Keratinocyte (primary cell): ENCODE measurements around the gene GRK7. TPM values are rescaled to one million over a fixed set of nuclear protein-coding genes. Genes with fewer than 3 reads are reported as not detected.

ENCODE experiments used
- DNase-seq: peaks from one replicate; pipeline ENCODE4 v3.0.0-alpha.2; 2011; ENCODE audit warnings: low read depth, missing footprints, low spot score
- FAIRE-seq: peaks from 2 replicates; lab custom pipeline; 2011; peaks lifted over from hg19 to GRCh38; lab: Jason Lieb, UNC
- H2AFZ ChIP-seq: 2 replicates; pipeline ENCODE4 v1.6.0; 2012; ENCODE audit warnings: low read length, control low read depth, inconsistent platforms; ENCODE audit not compliant: control insufficient read depth
- H3K27ac ChIP-seq: 2 replicates; pipeline ENCODE4 v1.5.1; 2011; ENCODE audit warnings: low read length; ENCODE audit not compliant: control insufficient read depth, insufficient read depth
- H3K27me3 ChIP-seq: 3 replicates; pipeline ENCODE4 v1.6.0; 2011; ENCODE audit warnings: low read length; ENCODE audit not compliant: control insufficient read depth, insufficient read depth; ENCODE audit errors: extremely low read depth
- H3K36me3 ChIP-seq, 2 experiments: 2 replicates in 1 of 2; 3 replicates in 1 of 2; pipeline ENCODE4 v1.5.1; 2011; ENCODE audit warnings: low read length in 2 of 2, mild to moderate bottlenecking in 1 of 2; ENCODE audit not compliant: control insufficient read depth in 2 of 2, insufficient read depth in 2 of 2; ENCODE audit errors: extremely low read depth in 1 of 2
- H3K4me1 ChIP-seq: 3 replicates; pipeline ENCODE4 v1.5.1; 2011; ENCODE audit warnings: low read length; ENCODE audit not compliant: control insufficient read depth, insufficient read depth; ENCODE audit errors: extremely low read depth
- H3K4me2 ChIP-seq: 3 replicates; pipeline ENCODE4 v1.6.0; 2011; ENCODE audit warnings: low read depth, low read length; ENCODE audit not compliant: control insufficient read depth, insufficient read depth; ENCODE audit errors: extremely low read depth
- H3K4me3 ChIP-seq, 3 experiments: fragments of 200-600 bp in 1 of 3; sonication (generic) in 1 of 3; 2 replicates in 2 of 3; 3 replicates in 1 of 3; pipeline ENCODE4 v1.5.1; 2011 to 2016; ENCODE audit warnings: low read length in 3 of 3, mild to moderate bottlenecking in 3 of 3, control low read depth in 2 of 3, inconsistent platforms in 1 of 3, low read depth in 1 of 3, mixed read lengths in 1 of 3, mixed run types in 1 of 3, moderate library complexity in 1 of 3; ENCODE audit not compliant: control insufficient read depth in 2 of 3, insufficient read depth in 2 of 3; ENCODE audit errors: extremely low read depth in 1 of 3
- H3K79me2 ChIP-seq: 2 replicates; pipeline ENCODE4 v1.6.0; 2012; ENCODE audit warnings: low read length; ENCODE audit not compliant: control insufficient read depth, insufficient read depth
- H3K9ac ChIP-seq: 3 replicates; pipeline ENCODE4 v1.6.0; 2011; ENCODE audit warnings: low read length; ENCODE audit not compliant: control insufficient read depth, insufficient read depth; ENCODE audit errors: extremely low read depth
- H3K9me1 ChIP-seq: 3 replicates; pipeline ENCODE4 v1.6.0; 2011; ENCODE audit warnings: low read length; ENCODE audit not compliant: control insufficient read depth, insufficient read depth; ENCODE audit errors: extremely low read depth
- H3K9me3 ChIP-seq: 2 replicates; pipeline ENCODE4 v1.5.1; 2012; ENCODE audit warnings: low read depth, low read length; ENCODE audit not compliant: control insufficient read depth
- H4K20me1 ChIP-seq: 3 replicates; pipeline ENCODE4 v1.6.0; 2011; ENCODE audit warnings: low read length; ENCODE audit not compliant: control insufficient read depth, insufficient read depth; ENCODE audit errors: extremely low read depth
- EZH2 ChIP-seq: IDR thresholded peaks from one replicate; pipeline ENCODE4 v1.6.1; 2012; ENCODE audit warnings: inconsistent platforms, mild to moderate bottlenecking, low read length, moderate library complexity
- dilution Hi-C: fragments of 300-500 bp; cut with MboI; formaldehyde crosslinking; loops from one replicate; pipeline ENCODE4 v1.7.0; 2020; ENCODE audit warnings: low sequenced_read_pairs; ENCODE audit not compliant: extremely low pct_ligation_motif_present
- polyA plus RNA-seq, 5 experiments: library from polyadenylated mRNA; depleted of rRNA in 3 of 5; stranded (reverse) in 3 of 5; stranded (forward) in 1 of 5; unstranded in 1 of 5; fragments of >200 nt; gene quantifications; 1 replicate in 1 of 5; 2 replicates in 3 of 5; 3 replicates in 1 of 5; pipeline versions ENCODE4 v1.2.1 to v1.2.3, GENCODE V29; 2011 to 2012; ENCODE audit warnings: missing spikeins in 2 of 5, low read depth in 1 of 5, low replicate concordance in 1 of 5
- TF ChIP-seq, protein P1 (sequence below), 3 experiments: IDR thresholded peaks in 1 of 3; conservative IDR thresholded peaks in 1 of 3; optimal IDR thresholded peaks in 1 of 3; 2 replicates in 2 of 3; 3 replicates in 1 of 3; pipeline versions ENCODE3 to v1.5.1; 2011; ENCODE audit warnings: low read length in 3 of 3, mild to moderate bottlenecking in 3 of 3, moderate library complexity in 2 of 3, control low read depth in 1 of 3, inconsistent platforms in 1 of 3; ENCODE audit not compliant: insufficient read depth in 2 of 3; ENCODE audit errors: extremely low read depth in 1 of 3

GRK7 gene
- polyA plus RNA-seq, 1 donor (not counting 4 experiments of a cell fraction or from before 2014, with no cell fraction given): not detected

GRCh38 chr3:141735176-141735575 is 28.0 kb upstream of the GRK7 start:
- H4K20me1 ChIP-seq: no peaks in the 10 kb centered on the region
- peaks cover 4% of the 10 kb centered on the region for H3K4me1 ChIP-seq
- H2AFZ ChIP-seq: no peak overlapping the region
- TF ChIP-seq EZH2: no peak
- TF ChIP-seq, protein P1, sequence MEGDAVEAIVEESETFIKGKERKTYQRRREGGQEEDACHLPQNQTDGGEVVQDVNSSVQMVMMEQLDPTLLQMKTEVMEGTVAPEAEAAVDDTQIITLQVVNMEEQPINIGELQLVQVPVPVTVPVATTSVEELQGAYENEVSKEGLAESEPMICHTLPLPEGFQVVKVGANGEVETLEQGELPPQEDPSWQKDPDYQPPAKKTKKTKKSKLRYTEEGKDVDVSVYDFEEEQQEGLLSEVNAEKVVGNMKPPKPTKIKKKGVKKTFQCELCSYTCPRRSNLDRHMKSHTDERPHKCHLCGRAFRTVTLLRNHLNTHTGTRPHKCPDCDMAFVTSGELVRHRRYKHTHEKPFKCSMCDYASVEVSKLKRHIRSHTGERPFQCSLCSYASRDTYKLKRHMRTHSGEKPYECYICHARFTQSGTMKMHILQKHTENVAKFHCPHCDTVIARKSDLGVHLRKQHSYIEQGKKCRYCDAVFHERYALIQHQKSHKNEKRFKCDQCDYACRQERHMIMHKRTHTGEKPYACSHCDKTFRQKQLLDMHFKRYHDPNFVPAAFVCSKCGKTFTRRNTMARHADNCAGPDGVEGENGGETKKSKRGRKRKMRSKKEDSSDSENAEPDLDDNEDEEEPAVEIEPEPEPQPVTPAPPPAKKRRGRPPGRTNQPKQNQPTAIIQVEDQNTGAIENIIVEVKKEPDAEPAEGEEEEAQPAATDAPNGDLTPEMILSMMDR (optimal IDR thresholded peaks at IDR 0.05 in 1 of 3, IDR thresholded peaks at IDR 0.05 in 1 of 3, conservative IDR thresholded peaks at IDR 0.05 in 1 of 3; ENCODE audit: extremely low read depth in 1 of 3, insufficient read depth in 2 of 3, low read length in 3 of 3): no peak
- no peak overlapping the region for H3K27ac ChIP-seq
- no peak overlapping the region for H3K4me3 ChIP-seq
- no peak overlapping the region for H3K9ac ChIP-seq
- H3K79me2 ChIP-seq: peaks cover 21% of the 10 kb centered on the region
- H3K4me2 ChIP-seq: no peak overlapping the region
- H3K9me3 ChIP-seq: no peaks in the 10 kb centered on the region
- FAIRE-seq: no peak
- H3K27me3 ChIP-seq: no peaks in the 10 kb centered on the region
- no peak for DNase-seq
- H3K9me1 ChIP-seq: no peaks in the 10 kb centered on the region
- H3K36me3 ChIP-seq: no peaks in the 10 kb centered on the region
- dilution Hi-C loops: no loop called here

DNA sequence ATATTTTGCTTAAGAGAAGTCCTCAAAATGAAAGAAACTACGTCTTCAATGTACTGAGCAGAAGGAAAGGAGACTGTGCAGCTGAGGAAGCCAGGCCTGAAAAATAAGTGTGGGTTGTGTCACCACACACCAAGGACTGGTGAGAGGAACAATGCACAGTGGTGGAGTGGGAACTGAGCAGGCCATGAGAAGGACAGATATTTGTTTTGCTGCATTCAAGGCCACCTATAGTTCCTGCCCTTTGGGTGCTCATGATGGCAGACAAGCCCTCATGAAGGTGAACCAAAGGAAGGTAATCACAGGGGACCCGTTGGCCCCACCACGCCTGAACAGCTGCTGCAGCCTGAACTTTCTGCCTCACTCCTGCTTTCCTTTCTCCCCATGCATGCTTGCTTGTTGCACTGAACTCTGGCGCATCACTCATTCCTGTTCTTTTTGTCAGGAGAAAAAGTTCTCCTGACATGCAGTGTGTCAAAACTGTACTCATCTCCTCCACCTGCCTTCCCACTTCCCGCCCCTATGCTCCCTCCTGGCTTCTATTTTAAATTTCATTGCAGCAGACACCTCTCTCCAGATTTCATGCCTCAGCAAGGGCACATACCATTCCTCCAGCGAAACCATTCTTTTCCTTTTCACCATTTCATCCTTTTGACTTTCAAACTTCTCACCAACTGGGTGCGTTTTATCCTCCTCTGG is 27.3 kb upstream of the GRK7 start:
- H3K9me1 ChIP-seq: no peaks in the 10 kb centered on the region
- H4K20me1 ChIP-seq: peaks cover 3% of the 10 kb centered on the region
- H3K27ac ChIP-seq: no peak overlapping the region
- H2AFZ ChIP-seq: peak overlapping the region; percentile 48
- H3K4me1 ChIP-seq: peaks cover 12% of the 10 kb centered on the region
- dilution Hi-C loops: no loop called here
- no peak overlapping the region for H3K4me2 ChIP-seq
- no peak for DNase-seq
- TF ChIP-seq, protein P1 (optimal IDR thresholded peaks at IDR 0.05 in 1 of 3, IDR thresholded peaks at IDR 0.05 in 1 of 3, conservative IDR thresholded peaks at IDR 0.05 in 1 of 3; ENCODE audit: extremely low read depth in 1 of 3, insufficient read depth in 2 of 3, low read length in 3 of 3): no peak
- no peak for TF ChIP-seq EZH2
- H3K36me3 ChIP-seq: no peaks in the 10 kb centered on the region
- FAIRE-seq: no peak
- H3K79me2 ChIP-seq: peaks cover 28% of the 10 kb centered on the region
- no peak overlapping the region for H3K4me3 ChIP-seq
- H3K9me3 ChIP-seq: no peaks in the 10 kb centered on the region
- H3K27me3 ChIP-seq: no peaks in the 10 kb centered on the region
- H3K9ac ChIP-seq: no peak overlapping the region
